COLO829 (cell line): ENCODE data around the gene FAM120A.

Experiments used
- DNase-seq: peaks from one replicate; pipeline ENCODE4 v3.0.0; 2012; ENCODE audit warnings: low spot score

FAM120A gene

DNA sequence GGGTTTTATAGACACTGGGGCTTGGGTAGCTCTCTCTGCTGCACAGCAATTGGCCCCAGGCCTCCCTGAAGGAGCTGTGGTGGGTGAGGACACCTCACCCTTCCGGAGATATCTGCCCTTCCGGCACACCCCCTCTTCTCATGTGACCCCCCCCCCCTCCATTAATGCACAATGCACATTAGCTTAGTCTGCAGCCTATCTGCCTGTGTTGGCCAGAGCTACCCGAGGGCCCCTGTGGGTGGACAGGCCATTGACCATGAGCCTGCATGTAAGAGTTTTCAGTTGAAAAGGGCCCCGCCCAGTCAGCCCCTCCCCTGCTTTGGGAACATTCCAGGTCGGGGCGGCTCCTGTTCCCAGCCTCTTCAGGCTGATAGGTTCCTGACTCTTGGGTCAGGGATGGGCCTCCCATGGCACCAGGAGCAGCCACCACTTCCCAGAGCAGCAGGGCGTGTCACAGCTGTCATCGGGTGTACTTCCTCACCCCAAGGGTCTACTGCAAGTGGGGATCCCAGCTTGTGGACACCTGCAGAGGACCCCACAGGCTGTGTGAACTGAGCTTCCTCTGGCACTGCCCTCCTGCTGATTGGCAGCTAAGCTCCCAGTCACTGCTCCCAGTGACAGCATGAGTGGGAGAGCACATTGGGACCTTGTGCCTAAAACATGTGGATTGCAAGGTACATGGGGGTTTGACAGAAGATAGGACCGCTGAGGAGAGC, 142.7 kb downstream of the FAM120A start:
- no peak for DNase-seq

DNA sequence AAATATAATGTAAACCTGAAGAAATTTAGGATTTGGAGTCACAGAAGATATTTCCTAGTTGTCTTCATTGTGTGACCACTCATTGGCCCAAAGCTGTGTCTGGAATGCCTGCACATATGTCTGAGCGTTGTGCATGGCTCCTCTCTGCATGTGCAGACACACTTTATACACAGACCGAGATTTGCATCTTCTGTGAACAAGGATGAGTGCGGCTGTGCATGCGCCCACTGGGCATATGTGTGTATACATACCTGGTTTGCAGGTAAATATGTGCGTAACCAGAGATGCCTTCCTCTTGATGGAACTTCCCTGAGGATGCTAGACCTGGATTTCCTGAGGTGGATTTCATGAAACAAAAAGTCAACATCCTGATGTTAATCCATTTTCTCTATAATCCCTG, 144.0 kb downstream of the FAM120A start:
- DNase-seq, result no peak

DNA sequence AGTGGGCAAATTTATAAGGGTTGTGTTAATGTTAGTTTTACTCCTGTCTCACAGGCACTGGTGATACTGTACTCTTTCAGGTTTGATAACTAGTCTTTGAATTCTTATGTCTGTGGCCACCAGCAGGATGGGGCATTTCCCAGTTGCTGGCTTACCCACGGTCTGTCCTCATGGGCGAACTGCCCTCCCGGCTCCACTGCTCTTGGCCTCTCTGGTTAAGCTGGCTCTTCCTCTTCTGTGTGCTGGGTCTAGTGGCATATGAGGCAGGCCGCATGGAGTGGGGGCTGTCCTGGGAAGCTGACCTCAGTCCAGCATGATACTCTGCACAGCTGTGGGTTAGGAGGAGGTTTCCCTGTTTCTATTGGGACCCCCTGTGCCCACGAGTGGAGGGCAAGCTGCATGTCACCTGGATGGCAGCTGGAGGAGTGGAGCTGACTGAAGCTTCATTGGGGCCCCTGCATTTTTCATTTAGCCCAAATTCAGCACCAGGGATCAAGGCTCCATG, 144.4 kb downstream of the FAM120A start:
- no peak for DNase-seq

DNA sequence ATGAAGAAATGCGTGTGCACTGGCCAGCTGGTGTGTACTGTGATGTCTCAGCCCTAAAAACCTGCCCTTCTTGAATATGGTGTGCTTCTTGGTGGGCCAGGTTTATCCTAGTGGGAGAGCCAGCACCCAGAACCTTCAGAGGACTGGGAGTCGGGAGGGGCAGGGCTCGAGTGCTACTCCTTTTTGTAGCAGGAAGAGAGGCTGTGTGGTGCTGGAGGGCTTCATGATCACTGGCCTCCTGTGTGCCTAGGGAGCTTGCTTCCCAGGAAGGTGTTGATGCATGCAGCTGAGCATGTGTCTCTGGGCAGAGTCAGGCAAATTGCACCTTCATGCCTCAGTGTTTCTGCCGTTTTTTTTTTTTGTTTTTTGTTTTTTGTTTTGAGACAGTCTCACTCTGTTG, 144.9 kb downstream of the FAM120A start:
- DNase-seq, result no peak

DNA sequence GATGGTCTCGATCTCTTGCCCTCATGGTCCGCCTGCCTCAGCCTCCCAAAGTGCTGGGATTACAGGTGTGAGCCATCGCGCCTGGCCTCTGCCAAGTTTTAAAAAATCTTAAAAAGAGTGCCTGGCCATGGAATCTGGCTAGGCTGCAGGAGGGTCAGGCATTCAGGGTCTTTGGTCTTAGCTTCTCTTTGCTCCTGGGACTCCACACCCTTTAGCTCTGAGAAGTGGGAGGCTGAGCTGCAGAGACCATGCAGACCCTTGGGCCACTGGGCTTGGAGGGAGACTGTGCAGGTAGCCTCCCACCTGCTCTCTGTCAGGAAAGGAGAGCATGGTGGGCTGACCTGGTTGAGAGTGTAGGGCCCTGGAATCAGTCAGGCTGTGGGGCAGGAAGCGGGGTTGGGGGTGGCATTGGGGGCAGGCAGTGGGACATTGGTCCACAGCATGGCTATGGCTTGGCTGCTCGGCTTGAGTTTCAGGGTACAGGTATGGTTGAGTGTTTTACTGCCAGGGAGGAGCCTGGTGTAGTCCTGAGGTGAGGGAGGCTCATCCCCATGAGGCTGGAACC, 145.7 kb downstream of the FAM120A start:
- DNase-seq, result no peak

DNA sequence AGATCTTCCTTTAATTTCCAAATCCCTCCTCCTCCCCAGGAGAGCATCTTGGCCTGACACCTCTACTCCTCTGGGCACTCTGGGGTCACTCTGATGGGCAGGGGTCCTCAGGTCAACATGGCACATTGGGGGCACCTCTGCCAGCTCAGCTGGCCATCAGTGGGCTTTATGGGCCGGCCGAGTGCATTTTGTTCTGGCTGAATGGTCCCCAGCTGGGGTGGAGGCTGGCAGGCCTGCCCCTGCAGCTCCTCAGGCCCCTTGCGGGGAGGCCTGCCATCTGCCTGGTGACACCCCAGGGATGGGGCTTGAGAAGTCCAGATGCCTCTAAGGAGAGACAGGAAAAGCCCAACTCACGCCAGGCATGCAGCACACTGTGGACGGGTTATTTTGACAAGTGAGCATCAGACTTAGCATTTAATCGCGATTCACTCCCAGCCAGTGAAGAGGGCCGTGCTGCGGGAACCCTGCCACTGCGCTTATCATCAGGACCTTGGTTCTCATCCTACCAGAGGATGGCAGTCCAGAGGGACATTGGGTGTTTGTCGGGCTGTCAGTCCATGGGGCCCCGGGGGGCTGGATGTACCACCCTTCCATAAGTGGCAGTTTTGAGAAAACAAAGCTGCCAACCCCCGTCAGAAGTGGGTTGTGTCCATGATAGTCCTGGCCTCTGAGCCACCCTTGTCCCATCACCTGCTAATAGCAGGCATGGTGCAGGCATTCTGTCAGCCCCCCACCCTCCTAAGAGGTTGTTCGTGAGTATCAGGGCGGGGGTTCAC, 146.6 kb downstream of the FAM120A start:
- DNase-seq, result no peak

DNA sequence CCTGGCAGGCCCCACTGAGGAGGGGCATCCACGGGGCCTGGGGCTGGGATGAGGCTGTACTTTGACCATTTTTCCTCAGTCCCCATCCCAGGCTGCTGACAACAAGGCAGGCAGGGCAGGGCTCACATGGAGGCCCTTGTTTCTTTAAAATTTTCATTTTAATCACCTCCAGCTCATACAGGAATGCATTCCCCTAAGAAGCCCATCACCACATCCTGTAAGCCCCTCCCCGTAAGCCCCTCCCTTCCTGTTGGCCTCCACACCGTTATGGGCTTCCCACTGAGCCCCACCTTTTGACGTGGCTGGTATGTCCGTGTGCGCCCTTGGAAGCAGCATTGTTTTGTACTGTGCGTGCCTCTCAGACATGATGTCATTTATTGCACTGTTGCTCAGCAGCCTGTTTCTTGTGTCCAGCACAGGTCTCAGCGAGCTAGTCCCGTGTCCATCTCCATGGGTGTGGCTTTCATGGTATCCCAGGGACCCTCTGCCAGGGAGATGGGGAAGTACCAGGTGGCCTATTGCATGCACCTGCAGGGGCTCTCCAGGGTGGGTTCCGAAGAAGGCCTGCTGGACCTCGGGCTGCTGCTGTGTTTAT, 147.3 kb downstream of the FAM120A start:
- no peak for DNase-seq

DNA sequence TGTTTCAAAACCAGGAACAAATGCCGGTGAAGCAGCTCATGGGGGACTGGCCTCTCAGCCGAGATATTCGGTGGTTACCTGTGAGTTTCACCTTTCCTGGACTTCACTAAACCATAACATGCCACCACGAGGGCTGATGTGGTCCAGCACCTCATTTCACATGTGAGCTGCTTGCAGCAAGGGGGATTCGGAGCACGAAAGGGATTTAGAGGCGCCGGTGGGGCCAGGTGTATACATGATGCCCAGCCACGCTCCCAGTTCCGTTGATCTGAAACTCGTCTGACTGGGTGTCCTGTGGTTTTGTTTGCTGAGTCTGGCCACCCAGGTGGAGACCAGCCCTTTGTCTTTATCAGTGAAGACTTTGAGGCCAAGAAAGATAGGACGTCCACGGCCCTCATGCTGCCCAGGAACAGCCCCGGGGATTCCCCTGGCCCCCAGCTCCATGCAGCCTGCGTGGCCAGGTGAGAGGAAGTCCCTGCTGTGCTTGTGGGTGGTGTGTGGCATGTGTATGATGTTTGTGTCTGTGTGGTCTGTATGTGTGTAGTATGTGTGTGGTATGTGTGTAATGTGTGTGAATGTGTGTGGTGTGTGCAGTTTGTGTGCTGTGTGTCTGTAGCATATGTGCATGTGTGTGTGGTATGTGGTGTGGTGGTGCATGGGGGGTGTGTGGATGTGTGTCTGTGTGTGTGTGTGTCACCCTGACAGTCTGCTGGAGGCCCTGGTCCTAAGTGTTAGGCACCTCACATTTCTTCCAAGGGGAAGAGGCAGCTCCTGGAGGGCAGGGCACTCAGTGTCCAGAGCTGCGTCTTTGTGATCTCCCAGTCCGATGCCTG, 148.3 kb downstream of the FAM120A start:
- DNase-seq, result no peak

DNA sequence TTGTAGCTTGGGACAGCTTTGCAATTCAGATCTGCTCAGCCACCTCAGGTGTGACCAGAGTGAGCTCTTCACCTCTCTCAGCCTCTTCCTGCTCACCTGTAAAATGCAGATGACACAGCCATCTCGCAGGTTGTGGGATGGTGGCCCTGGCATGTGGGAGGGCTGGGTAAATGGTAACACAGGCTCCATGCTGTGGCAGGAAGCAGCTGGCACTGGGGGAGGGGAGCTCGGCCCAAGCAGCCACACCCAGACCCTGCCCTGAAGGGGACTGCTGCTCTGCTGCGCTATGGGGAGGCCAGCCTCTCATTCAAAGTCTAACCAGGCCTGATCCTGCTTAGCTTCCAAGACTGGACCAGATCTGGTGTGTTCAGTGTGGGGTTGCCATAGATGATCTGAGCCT, 149.0 kb downstream of the FAM120A start:
- DNase-seq, result no peak

DNA sequence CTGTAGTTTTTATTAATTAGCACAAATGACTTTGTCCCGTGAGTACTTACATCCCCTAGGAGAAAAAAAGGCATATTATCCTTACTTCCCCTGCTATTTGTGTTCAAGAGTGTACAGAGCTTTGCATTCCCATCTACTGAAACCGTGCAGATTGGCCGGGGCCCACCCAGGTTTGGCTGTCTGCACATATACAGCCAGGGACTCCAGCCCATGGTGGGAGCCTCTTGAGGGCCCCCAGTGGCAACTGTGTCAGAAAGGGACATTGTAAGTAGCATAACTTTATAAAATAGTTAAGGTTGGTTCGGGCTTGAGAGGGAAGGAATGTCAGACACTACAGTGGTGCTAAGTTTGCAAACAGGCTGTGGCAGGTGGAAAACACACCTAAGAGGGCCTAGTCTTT, 149.6 kb downstream of the FAM120A start:
- DNase-seq, result no peak

DNA sequence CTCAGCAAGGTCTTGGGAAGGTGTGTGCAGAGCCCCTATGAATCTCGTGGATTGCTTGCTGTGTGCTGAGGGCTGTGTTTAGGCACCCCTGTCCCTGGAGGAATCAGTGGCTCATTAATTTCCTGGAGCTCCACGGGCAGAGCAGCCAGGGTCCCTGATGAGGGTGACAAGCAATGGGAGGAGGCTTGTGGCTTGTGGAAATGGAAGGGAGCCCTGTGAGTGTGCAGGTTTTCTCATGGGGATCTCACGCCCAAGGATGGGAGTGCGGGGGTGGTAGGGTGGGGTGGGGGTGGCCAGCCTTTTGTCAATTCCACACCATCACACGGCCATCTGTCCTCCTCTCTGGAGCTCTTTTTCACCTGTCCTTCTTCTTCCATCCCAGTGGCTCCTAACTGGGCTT, 150.2 kb downstream of the FAM120A start:
- DNase-seq, result no peak

DNA sequence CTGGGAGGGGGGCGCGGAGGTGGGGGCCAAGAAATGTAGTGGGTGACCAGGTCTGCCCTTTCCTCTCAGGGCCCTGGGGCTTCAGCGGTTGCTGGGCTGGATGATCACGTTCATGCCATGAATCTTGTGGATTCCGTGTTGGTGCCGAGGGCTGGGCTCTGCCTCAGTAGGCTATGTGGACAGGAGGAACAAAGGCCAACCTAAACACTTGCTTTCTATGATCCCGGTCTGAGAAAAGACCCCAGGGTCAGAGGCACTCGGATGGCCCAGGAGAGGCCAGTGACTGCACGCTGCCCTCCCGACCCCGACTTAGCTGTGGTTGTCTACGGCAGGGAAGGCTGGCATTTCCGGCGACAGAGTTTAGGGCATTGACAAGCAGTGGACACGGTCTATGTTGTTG, 151.5 kb downstream of the FAM120A start:
- DNase-seq, result no peak

DNA sequence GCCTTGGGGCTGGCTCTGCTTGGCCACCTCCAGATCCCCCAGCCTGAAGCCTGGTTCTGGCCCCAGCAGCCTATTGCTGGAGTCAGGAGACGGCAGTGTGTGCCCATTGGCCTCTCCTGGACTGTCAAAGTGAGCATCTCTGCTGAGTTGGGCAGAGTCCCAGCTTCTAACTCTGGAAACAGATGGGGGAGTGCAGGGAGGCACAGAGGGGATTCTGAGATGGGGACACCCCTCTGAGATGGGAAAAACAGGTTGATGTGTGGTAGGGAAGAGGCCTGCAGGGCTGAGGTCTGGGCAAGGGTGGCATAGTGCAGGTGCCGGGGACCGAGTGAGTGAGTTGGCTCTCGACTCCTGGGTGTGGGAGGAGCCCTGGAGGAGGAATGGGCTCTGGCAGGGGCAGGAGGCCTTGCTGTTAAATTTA, 152.4 kb downstream of the FAM120A start:
- DNase-seq, result no peak

DNA sequence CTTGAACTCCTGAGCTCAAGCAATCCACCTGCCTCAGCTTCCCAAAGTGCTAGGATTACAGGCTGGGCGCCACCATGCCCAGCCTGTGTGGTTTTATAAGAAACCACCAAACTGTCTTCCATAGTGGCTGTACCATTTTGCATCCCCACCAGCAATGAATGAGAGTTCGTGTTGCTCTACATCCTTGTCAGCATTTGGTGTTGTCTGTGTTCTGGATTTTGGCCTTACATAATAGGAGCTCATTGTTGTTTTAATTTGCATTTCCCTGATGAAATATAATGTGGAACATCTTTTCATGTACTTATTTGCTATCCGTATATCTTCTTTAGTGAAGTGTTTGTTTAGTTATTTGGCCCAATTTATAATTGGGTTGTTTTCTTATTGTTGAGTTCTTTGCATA, 154.7 kb downstream of the FAM120A start:
- DNase-seq, result no peak

DNA sequence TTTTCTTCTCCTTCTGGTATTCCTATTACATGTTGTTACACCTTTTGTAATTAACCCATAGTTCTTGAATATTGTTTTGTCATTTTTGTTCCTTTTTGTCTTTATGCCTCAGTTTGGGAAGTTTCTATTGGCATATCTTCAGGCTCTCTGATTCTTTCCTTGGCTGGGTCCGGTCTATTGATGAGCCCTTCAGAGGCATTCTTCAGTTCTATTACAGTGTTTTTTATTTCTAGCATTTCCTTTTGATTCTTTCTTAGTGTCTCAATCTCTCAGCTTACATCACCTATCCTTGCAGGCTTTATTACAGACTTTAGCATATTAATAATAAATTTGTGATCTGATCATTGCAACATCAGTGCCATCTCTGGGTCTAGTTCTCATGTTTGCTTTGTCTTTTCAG, 158.7 kb downstream of the FAM120A start:
- no peak for DNase-seq

DNA sequence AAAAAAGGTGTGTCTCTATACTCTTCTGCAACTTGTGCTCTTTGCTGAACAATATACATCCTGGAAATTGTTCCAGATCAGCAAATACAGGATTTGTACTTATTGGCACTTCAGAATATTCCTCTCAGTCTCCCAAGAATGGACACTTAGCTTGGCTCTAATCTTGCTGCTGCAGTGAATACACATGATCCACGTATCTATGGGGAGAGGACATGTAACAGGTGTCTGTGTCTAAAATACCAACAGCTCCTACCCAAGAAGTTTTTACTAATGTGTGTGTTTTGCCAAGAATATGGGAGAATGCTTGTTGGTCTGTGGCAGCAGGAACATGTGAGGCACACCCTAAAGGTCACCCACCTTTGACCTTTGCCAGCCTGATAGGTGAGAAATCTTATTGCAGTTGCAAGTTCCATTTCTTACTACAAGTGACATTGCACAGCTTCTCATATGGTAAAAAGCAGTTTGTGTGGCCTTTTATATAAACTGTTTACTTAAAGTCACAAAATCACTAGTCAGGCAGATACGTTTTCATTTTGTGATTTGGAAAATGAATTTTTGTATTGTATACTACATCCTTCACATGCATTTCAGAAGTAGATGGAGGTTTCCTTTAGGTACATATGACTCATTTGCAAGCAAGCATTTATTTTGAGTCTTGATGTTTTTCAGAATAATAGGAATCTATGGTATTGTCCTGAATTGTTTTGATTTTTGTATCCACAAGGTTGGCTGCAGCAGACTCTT, 160.7 kb downstream of the FAM120A start:
- DNase-seq, result no peak

DNA sequence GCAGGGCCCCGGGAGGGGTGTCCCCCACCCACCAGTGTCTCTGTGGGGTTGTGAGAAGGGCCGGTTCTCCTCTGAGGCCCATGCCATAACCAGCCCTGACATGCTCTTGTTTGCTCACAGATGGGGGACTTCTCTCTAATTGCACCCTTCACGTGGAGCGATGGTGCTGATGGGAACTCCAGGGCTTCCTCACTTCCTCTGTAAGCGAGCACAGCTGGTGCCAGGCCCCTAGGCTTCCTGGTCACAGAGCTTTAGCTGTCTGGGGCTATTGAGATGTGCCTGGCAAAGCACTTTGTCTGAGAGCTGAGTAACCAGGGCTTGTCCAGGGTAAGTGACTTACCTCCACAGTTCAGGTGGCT, 161.3 kb downstream of the FAM120A start:
- DNase-seq, result no peak

DNA sequence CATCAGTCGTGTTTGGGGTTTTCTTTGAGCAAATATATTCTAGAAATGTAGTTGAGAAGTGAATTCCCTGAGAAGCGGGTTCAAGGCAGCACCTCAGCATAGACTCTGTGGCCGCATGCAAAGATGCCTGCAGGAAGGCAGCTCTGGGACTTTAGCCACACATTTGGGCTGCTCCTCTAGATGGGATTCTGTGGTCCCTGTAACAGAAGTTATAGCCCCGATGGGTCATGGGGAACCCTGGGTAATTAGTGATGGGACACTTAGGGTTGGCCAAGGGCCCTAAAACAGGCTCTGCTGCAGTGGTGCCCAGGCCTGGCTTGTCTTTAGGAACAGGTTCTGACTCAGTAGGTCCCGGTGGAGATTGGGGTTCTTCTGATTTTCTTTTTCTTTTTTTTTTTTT, 161.7 kb downstream of the FAM120A start:
- no peak for DNase-seq

DNA sequence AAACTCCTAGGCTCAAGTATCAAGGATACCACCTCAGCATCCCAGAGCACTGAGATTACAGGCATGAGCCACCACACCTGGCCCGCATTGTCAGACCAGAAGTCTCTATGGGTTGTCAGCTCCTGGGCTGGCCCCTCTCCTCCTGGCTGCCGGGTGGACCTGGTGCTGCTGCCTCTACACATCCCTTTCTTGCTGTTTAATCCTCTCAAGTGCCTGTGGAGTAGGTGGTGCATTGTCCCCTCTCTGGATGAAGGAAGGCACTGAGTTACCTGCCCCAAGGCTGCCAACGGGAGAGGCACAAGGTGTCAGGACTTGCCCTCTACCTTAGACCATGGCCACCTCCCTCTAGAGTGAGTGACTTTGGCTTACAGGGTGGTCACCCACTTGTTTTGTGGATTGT, 162.3 kb downstream of the FAM120A start:
- no peak for DNase-seq

DNA sequence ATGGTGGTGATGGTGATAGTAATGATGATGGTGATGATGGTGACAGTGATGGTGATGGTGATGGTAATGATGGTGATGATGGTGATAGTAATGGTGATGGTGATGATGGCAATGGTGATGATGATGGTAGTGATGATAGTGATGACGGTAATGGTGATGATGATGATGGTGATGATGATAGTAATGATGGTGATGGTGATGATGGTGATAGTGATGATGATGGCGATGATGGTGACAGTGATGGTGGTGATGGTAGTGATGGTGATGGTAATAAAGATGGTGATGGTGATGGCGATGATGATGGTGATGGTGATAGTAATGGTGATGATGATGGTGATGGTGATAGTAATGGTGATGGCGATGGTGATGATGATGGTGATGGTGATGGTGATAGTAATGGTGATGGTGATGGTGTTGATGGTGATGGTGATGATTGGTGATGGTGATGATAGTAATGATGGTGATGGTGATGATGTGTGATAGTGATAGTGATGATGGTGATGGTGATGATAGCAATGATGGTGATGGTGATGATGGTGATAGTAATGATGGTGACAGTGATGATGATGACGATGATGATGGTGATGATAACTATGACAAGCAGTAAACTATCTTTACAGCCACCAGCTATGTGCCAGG, 163.5 kb downstream of the FAM120A start:
- no peak for DNase-seq
